ENCODE data around the gene KREMEN2. TPM values are rescaled to one million over a fixed set of nuclear protein-coding genes. Genes with fewer than 3 reads are reported as not detected.

KREMEN2 gene
- total and polyA plus RNA-seq, 2 donors (not counting 3 experiments of a cell fraction or from before 2014, with no cell fraction given): not detected

DNA sequence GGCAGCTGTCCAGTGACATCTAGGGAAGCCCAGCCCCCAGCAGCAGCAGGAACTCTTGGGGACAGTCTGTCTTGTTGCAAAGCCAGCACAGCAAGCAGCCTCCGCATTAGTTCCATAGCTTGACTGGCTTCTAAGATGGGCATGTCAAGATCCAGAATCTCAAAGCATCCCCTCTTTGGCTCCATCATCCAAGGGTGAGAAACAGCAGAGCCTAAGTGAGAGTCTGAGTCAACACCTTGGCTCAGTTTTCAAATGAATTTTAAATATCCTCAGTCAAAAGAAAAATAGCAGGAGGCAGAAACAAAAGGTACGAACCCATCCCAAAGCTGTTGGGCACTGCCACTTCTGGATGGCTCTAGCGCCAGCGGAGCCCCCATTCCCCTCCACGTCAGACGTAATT is 50.9 kb downstream of the KREMEN2 start:
- FAIRE-seq (no peak), DNase-seq (ENCODE audit: low read depth, low spot score) (no peak)
- H3K4me3 ChIP-seq (replicated peaks in 1 of 3; ENCODE audit: insufficient read depth in 1 of 3, low read depth in 1 of 3, low read length in 3 of 3): no peak overlapping the region
- CTCF ChIA-PET: interaction anchor here (1.3 kb wide), 1 partner anchor 17 kb away, joined by 7 read pairs; no protein-coding TSS in a partner anchor
- no peak overlapping the region for H3K9ac ChIP-seq (replicated peaks; ENCODE audit: extremely low read depth, insufficient read depth, low read length)
- BruUV-seq (replicated peaks): no TSS peak
- intact Hi-C loops (cut with micrococcal nuclease): no loop called here
- no peak overlapping the region for H3K27ac ChIP-seq (ENCODE audit: insufficient read depth, low read depth, low read length)
- no peak overlapping the region for H3K4me2 ChIP-seq (ENCODE audit: insufficient read depth, low read length)
- H3K9me1 ChIP-seq (replicated peaks; ENCODE audit: control insufficient read depth, extremely low read depth, insufficient read depth, low read length): no peaks in the 10 kb centered on the region
- no peaks in the 10 kb centered on the region for H4K20me1 ChIP-seq (replicated peaks; ENCODE audit: control insufficient read depth, extremely low read depth, insufficient read depth, low read length)
- no peaks in the 10 kb centered on the region for H3K4me1 ChIP-seq (ENCODE audit: control insufficient read depth, extremely low read depth, insufficient read depth, low read length)
- no peaks in the 10 kb centered on the region for H3K36me3 ChIP-seq (ENCODE audit: control insufficient read depth in 2 of 2, extremely low read depth in 1 of 2, insufficient read depth in 2 of 2, low read length in 2 of 2)
- POLR2A ChIA-PET: no interaction called here
- peaks cover 21 to 22% of the 10 kb centered on the region in 2 experiments for H3K27me3 ChIP-seq (ENCODE audit: control insufficient read depth in 2 of 2, insufficient read depth in 2 of 2, low read length in 2 of 2)
- dilution Hi-C loops (cut with MboI; ENCODE audit: extremely low pct_ligation_motif_present, low sequenced_read_pairs): no loop called here
- no peaks in the 10 kb centered on the region for H3K79me2 ChIP-seq (ENCODE audit: control insufficient read depth, insufficient read depth, low read length)
- TF ChIP-seq MYC (IDR thresholded peaks at IDR 0.05; ENCODE audit: low read depth, low read length) (no peak), FOS (IDR thresholded peaks at IDR 0.05; ENCODE audit: borderline replicate concordance, insufficient read depth, low read length) (no peak), GATA2 (IDR thresholded peaks at IDR 0.05; ENCODE audit: insufficient read depth, insufficient read length, low read depth, low read length) (no peak)
- TF ChIP-seq, protein P1, sequence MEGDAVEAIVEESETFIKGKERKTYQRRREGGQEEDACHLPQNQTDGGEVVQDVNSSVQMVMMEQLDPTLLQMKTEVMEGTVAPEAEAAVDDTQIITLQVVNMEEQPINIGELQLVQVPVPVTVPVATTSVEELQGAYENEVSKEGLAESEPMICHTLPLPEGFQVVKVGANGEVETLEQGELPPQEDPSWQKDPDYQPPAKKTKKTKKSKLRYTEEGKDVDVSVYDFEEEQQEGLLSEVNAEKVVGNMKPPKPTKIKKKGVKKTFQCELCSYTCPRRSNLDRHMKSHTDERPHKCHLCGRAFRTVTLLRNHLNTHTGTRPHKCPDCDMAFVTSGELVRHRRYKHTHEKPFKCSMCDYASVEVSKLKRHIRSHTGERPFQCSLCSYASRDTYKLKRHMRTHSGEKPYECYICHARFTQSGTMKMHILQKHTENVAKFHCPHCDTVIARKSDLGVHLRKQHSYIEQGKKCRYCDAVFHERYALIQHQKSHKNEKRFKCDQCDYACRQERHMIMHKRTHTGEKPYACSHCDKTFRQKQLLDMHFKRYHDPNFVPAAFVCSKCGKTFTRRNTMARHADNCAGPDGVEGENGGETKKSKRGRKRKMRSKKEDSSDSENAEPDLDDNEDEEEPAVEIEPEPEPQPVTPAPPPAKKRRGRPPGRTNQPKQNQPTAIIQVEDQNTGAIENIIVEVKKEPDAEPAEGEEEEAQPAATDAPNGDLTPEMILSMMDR (IDR thresholded peaks at IDR 0.05; ENCODE audit: extremely low read depth in 1 of 2, insufficient read depth in 1 of 2, low read depth in 1 of 2, low read length in 2 of 2): no peak
- H2AFZ ChIP-seq (ENCODE audit: low read depth, low read length): no peak overlapping the region
- H3K9me3 ChIP-seq (replicated peaks; ENCODE audit: control insufficient read depth, insufficient read depth, low read length): no peaks in the 10 kb centered on the region

DNA sequence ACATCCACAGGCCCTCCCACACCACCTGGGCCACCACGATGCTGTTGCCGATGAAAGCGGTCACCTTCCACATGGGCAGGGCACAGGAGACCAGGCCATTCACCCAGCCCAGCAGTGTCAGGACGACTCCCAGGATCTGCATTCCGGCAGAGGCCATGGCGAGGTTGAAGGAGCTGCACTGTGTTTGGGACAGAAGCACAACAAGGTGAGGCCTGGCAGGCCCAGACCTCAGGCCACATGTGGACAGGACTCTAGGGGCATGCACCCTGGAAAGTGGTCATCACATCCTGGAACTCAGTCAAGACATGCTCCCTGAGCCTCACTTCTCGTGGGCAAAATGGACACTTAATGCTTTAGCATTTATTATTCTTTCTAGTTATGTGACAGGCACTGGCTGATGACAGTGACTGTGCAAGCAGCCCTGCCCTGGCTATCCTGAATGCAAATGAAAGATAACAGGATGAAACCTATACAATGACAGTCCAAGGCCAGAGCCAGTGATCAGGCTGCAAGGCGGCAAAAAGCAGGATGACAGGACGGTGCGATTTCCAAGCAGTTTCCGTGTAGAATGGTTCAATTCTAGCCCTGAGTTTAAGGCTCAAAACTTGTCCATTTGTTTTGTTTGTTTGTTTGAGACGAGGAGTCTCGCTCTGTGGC is 51.9 kb downstream of the KREMEN2 start:
- no peak for FAIRE-seq
- no TSS peak for BruUV-seq (replicated peaks)

More for the DNA sequence above, 51.9 kb downstream of the KREMEN2 start:
- ChIA-PET POLR2A (no interaction called here), CTCF (no interaction called here)
- Histone ChIP-seq H4K20me1 (replicated peaks; ENCODE audit: control insufficient read depth, extremely low read depth, insufficient read depth, low read length) (no peaks in the 10 kb centered on the region), H3K9me3 (replicated peaks; ENCODE audit: control insufficient read depth, insufficient read depth, low read length) (no peaks in the 10 kb centered on the region), H2AFZ (ENCODE audit: low read depth, low read length) (no peak overlapping the region), H3K79me2 (ENCODE audit: control insufficient read depth, insufficient read depth, low read length) (no peaks in the 10 kb centered on the region), H3K4me3 (replicated peaks in 1 of 3; ENCODE audit: insufficient read depth in 1 of 3, low read depth in 1 of 3, low read length in 3 of 3) (no peak overlapping the region), H3K27ac (ENCODE audit: insufficient read depth, low read depth, low read length) (no peak overlapping the region), H3K9me1 (replicated peaks; ENCODE audit: control insufficient read depth, extremely low read depth, insufficient read depth, low read length) (no peaks in the 10 kb centered on the region), H3K4me1 (ENCODE audit: control insufficient read depth, extremely low read depth, insufficient read depth, low read length) (no peaks in the 10 kb centered on the region), H3K27me3 (ENCODE audit: control insufficient read depth in 2 of 2, insufficient read depth in 2 of 2, low read length in 2 of 2) (peaks cover 21 to 22% of the 10 kb centered on the region in 2 experiments), H3K9ac (replicated peaks; ENCODE audit: extremely low read depth, insufficient read depth, low read length) (no peak overlapping the region), H3K4me2 (ENCODE audit: insufficient read depth, low read length) (no peak overlapping the region), H3K36me3 (ENCODE audit: control insufficient read depth in 2 of 2, extremely low read depth in 1 of 2, insufficient read depth in 2 of 2, low read length in 2 of 2) (no peaks in the 10 kb centered on the region)
- intact Hi-C loops (cut with micrococcal nuclease) (no loop called here), dilution Hi-C loops (cut with MboI; ENCODE audit: extremely low pct_ligation_motif_present, low sequenced_read_pairs) (no loop called here)
- no peak for TF ChIP-seq FOS (IDR thresholded peaks at IDR 0.05; ENCODE audit: borderline replicate concordance, insufficient read depth, low read length)
- no peak for TF ChIP-seq POLR2AphosphoS5 (IDR thresholded peaks at IDR 0.05; ENCODE audit: insufficient read depth, low read depth, low read length)
- no peak for TF ChIP-seq JUN (IDR thresholded peaks at IDR 0.05; ENCODE audit: borderline replicate concordance, insufficient read depth, insufficient read length, low read depth)
- TF ChIP-seq GATA2 (IDR thresholded peaks at IDR 0.05; ENCODE audit: insufficient read depth, insufficient read length, low read depth, low read length): no peak
- TF ChIP-seq, protein P1 (IDR thresholded peaks at IDR 0.05; ENCODE audit: extremely low read depth in 1 of 2, insufficient read depth in 1 of 2, low read depth in 1 of 2, low read length in 2 of 2): no peak
- TF ChIP-seq EZH2 (IDR thresholded peaks at IDR 0.05; ENCODE audit: borderline replicate concordance, low read depth, low read length, severe bottlenecking): no peak
- no peak for TF ChIP-seq MYC (IDR thresholded peaks at IDR 0.05; ENCODE audit: low read depth, low read length)
- TF ChIP-seq, protein P2, sequence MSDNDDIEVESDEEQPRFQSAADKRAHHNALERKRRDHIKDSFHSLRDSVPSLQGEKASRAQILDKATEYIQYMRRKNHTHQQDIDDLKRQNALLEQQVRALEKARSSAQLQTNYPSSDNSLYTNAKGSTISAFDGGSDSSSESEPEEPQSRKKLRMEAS (IDR thresholded peaks at IDR 0.05; ENCODE audit: insufficient read depth, insufficient read length): no peak
- TF ChIP-seq POLR2A (IDR thresholded peaks at IDR 0.05; ENCODE audit: low read depth, low read length): no peak
- no peak for DNase-seq (ENCODE audit: low read depth, low spot score)

Data from endothelial cell of umbilical vein (primary cell).